ENCODE data around the gene PLK5.
A peak's percentile ranks its signal among the peaks of the same experiment; 100 is the strongest.

The PLK5 gene

GRCh38 chr19:1507192-1507660 is 16.7 kb upstream of the PLK5 start:
- no peak for TF ChIP-seq CTCF (IDR thresholded peaks at IDR 0.05; ENCODE audit: low read depth, low read length, missing control alignments)
- DNase-seq (ENCODE audit: extremely low read depth, low read depth), result no peak
- H3K4me3 ChIP-seq (replicated peaks; ENCODE audit: low read depth, low read length), result no peak overlapping the region

- peak overlapping the region; percentile 33; the same call in 1 of the 2 replicates for H3K4me3 ChIP-seq (replicated peaks; ENCODE audit: low read depth, low read length)
- DNase-seq (ENCODE audit: extremely low read depth, low read depth), result peak; percentile 82
- TF ChIP-seq CTCF (IDR thresholded peaks at IDR 0.05; ENCODE audit: low read depth, low read length, missing control alignments), result no peak
Observed at GRCh38 chr19:1507763-1508506, 15.9 kb upstream of the PLK5 start.

DNA sequence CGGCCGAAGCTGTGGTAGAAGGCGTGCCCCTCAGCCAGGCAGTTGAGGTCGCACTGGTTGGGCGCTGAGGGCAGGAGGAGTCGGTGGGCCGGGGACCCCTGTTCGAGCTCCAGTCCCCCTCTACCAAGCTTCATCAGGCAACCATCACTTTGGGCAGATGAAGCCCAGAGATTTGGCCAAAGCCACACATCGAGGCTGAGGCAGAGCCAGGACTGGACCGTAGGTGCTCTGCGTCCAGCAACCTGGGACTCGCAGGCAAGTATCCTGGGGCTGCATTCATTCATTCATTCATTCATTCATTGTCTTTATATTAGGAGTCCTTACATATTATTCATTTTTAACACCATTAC is 15.4 kb upstream of the PLK5 start:
- TF ChIP-seq CTCF (IDR thresholded peaks at IDR 0.05; ENCODE audit: low read depth, low read length, missing control alignments), result no peak
- DNase-seq (ENCODE audit: extremely low read depth, low read depth), result no peak
- H3K4me3 ChIP-seq (replicated peaks; ENCODE audit: low read depth, low read length), result 0 out of 2 replicates have a peak overlapping the region, but pooled peaks have one; percentile 7

DNA sequence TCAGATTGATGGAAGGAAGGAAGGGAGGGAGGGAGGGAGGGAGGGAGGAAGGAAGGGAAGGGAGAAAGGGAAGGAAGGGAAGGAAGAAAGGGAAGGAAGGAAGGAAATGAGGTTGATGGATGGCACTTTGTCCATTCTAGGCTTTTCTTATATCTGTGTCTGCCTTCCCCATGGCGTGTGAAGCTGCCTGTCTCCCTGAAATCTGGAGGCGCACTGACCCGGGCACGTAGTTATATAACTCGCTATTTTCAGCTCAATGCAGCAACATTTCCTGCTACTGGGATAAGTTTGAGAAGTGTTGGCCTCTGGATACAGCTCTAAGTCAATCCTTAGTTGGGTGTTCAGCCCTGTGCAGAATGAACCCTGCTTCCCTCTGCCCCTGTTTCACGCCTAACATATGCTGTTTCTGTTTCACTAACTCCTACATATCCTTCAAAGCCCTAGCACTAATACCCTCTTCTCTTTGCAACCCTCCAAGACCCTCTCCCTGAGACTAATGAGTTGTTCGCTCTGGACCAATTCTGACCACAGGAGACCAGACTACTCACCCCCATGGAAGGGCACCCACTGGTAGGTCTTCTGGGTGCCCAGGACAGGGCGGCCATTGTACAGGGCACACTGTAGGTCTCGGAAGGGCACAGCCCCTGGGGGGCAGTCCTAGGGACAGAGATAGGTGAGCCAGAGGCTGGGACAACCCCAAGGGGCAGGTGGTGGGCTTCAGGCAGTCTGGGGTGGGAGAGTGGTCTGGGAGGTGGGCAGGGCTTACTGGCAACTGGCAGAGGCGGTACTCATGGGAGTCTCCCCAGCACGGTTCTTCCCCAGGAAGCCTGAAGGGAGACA is 14.1 kb upstream of the PLK5 start:
- no peak for TF ChIP-seq CTCF (IDR thresholded peaks at IDR 0.05; ENCODE audit: low read depth, low read length, missing control alignments)
- DNase-seq (ENCODE audit: extremely low read depth, low read depth), result no peak
- no peak overlapping the region for H3K4me3 ChIP-seq (replicated peaks; ENCODE audit: low read depth, low read length)

- DNase-seq (ENCODE audit: extremely low read depth, low read depth), result no peak
- H3K4me3 ChIP-seq (replicated peaks; ENCODE audit: low read depth, low read length), result no peak overlapping the region
- no peak for TF ChIP-seq CTCF (IDR thresholded peaks at IDR 0.05; ENCODE audit: low read depth, low read length, missing control alignments)
Observed at GRCh38 chr19:1510442-1510806, 13.5 kb upstream of the PLK5 start.

DNA sequence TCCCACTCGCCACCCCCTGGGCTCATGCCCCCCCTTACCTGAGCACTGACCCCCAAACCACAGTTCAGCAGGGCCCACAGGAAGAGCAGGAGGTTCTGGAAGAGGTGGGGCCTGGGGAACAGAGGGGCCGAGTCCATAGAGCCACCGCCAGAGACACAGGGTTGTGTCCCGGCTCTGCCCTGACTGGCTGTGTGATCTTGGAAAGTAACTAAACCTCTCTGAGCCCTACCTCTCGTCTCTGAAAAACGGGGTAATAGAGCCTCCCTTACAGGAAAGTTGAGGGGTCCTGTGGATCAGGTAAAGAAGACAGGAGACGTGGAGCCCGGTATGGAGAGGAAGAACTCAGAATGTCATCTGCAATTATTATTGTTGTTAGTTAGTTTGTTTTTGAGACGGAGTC is 13.1 kb upstream of the PLK5 start:
- DNase-seq (ENCODE audit: extremely low read depth, low read depth), result no peak
- TF ChIP-seq CTCF (IDR thresholded peaks at IDR 0.05; ENCODE audit: low read depth, low read length, missing control alignments), result no peak
- H3K4me3 ChIP-seq (replicated peaks; ENCODE audit: low read depth, low read length), result no peak overlapping the region
